Endothelial cell of umbilical vein (primary cell): Measurements from ENCODE around the gene RFPL4A. TPM values are rescaled to one million over a fixed set of nuclear protein-coding genes. Genes with fewer than 3 reads are reported as not detected.

Source experiments
- BruUV-seq: library from RNA; stranded (reverse); fragments of 400-500 nt; replicated peaks from 2 replicates; lab custom pipeline; 2021; lab: Mats Ljungman, UMichigan
- CTCF ChIA-PET: fragments of 300-600, 350-600 bp; sonication (Branson Sonifier 250); formaldehyde crosslinking; loops from one replicate; lab custom pipeline; 2021; ENCODE audit warnings: antibody characterized with exemption, inconsistent platforms; lab: Charles Lee
- POLR2A ChIA-PET: fragments of 300-600, 350-600 bp; sonication (Branson Sonifier 250); formaldehyde crosslinking; loops from one replicate; lab custom pipeline; 2021; ENCODE audit warnings: antibody characterized with exemption, inconsistent platforms; lab: Charles Lee
- DNase-seq: peaks from one replicate; pipeline ENCODE4 v3.0.0-alpha.2; 2011; ENCODE audit warnings: low read depth, low spot score
- FAIRE-seq: peaks from 2 replicates; lab custom pipeline; 2011; peaks lifted over from hg19 to GRCh38; lab: Jason Lieb, UNC
- H2AFZ ChIP-seq: 2 replicates; pipeline ENCODE4 v1.6.0; 2012; ENCODE audit warnings: low read depth, low read length, control low read depth, inconsistent platforms
- H3K27ac ChIP-seq: 2 replicates; pipeline ENCODE4 v1.5.1; 2011; ENCODE audit warnings: low read depth, mild to moderate bottlenecking, control low read depth, low read length, moderate library complexity; ENCODE audit not compliant: insufficient read depth
- H3K27me3 ChIP-seq, 2 experiments: 2 replicates each; pipeline versions ENCODE4 v1.6.0 to v1.6.1; 2011; ENCODE audit warnings: low read length in 2 of 2, mixed read lengths in 1 of 2; ENCODE audit not compliant: control insufficient read depth in 2 of 2, insufficient read depth in 2 of 2
- H3K36me3 ChIP-seq, 2 experiments: 2 replicates in 1 of 2; 3 replicates in 1 of 2; pipeline ENCODE4 v1.5.1; 2011; ENCODE audit warnings: low read length in 2 of 2, mild to moderate bottlenecking in 1 of 2, moderate library complexity in 1 of 2; ENCODE audit not compliant: control insufficient read depth in 2 of 2, insufficient read depth in 2 of 2; ENCODE audit errors: extremely low read depth in 1 of 2
- H3K4me1 ChIP-seq: 3 replicates; pipeline ENCODE4 v1.5.1; 2011; ENCODE audit warnings: mild to moderate bottlenecking, low read length; ENCODE audit not compliant: control insufficient read depth, insufficient read depth; ENCODE audit errors: extremely low read depth
- H3K4me2 ChIP-seq: 2 replicates; pipeline ENCODE4 v1.6.1; 2011; ENCODE audit warnings: low read length, control low read depth, mixed read lengths; ENCODE audit not compliant: insufficient read depth
- H3K4me3 ChIP-seq, 3 experiments: fragments of 200-600 bp in 1 of 3; sonication (generic), shearing (Covaris generic) in 1 of 3; replicated peaks in 1 of 3; 2 replicates each; pipeline ENCODE4 v1.5.1; 2011 to 2016; ENCODE audit warnings: control low read depth in 3 of 3, low read length in 3 of 3, mild to moderate bottlenecking in 2 of 3, inconsistent platforms in 1 of 3, low read depth in 1 of 3, moderate library complexity in 1 of 3; ENCODE audit not compliant: insufficient read depth in 1 of 3
- H3K79me2 ChIP-seq: 2 replicates; pipeline ENCODE4 v1.6.0; 2012; ENCODE audit warnings: low read length, inconsistent platforms; ENCODE audit not compliant: control insufficient read depth, insufficient read depth
- H3K9ac ChIP-seq: replicated peaks from 2 replicates; pipeline ENCODE3; 2011; ENCODE audit warnings: low read length, control low read depth; ENCODE audit not compliant: insufficient read depth; ENCODE audit errors: extremely low read depth
- H3K9me1 ChIP-seq: replicated peaks from 3 replicates; pipeline ENCODE4 v1.6.0; 2011; ENCODE audit warnings: mild to moderate bottlenecking, low read length; ENCODE audit not compliant: control insufficient read depth, insufficient read depth; ENCODE audit errors: extremely low read depth
- H3K9me3 ChIP-seq: replicated peaks from 2 replicates; pipeline ENCODE4 v1.5.1; 2012; ENCODE audit warnings: low read length, inconsistent platforms; ENCODE audit not compliant: control insufficient read depth, insufficient read depth
- H4K20me1 ChIP-seq: replicated peaks from 2 replicates; pipeline ENCODE3; 2011; ENCODE audit warnings: mild to moderate bottlenecking, low read length; ENCODE audit not compliant: control insufficient read depth, insufficient read depth; ENCODE audit errors: extremely low read depth
- EZH2 ChIP-seq: IDR thresholded peaks from 2 replicates; pipeline ENCODE4 v1.6.1; 2012; ENCODE audit warnings: borderline replicate concordance, low read depth, mild to moderate bottlenecking, moderate library complexity, low read length, inconsistent platforms; ENCODE audit not compliant: severe bottlenecking
- FOS ChIP-seq: IDR thresholded peaks from 2 replicates; pipeline ENCODE4 v1.6.1; 2011; ENCODE audit warnings: mild to moderate bottlenecking, low read length, moderate library complexity, borderline replicate concordance; ENCODE audit not compliant: insufficient read depth
- GATA2 ChIP-seq: IDR thresholded peaks from 2 replicates; pipeline ENCODE4 v1.7.0; 2011; ENCODE audit warnings: low read depth, mild to moderate bottlenecking, moderate library complexity, mixed read lengths, low read length; ENCODE audit not compliant: insufficient read length, insufficient read depth
- JUN ChIP-seq: IDR thresholded peaks from 2 replicates; pipeline ENCODE4 v1.6.1; 2011; ENCODE audit warnings: borderline replicate concordance, low read depth; ENCODE audit not compliant: insufficient read length, insufficient read depth
- MYC ChIP-seq: IDR thresholded peaks from one replicate; pipeline ENCODE4 v1.6.1; 2011; ENCODE audit warnings: mild to moderate bottlenecking, low read depth, low read length
- POLR2A ChIP-seq: IDR thresholded peaks from 2 replicates; pipeline ENCODE4 v1.6.1; 2012; ENCODE audit warnings: low read depth, mild to moderate bottlenecking, control low read depth, low read length
- POLR2AphosphoS5 ChIP-seq: IDR thresholded peaks from 2 replicates; pipeline ENCODE4 v1.6.1; 2012; ENCODE audit warnings: low read depth, mild to moderate bottlenecking, control low read depth, low read length, moderate library complexity; ENCODE audit not compliant: insufficient read depth
- dilution Hi-C: fragments of 300-500 bp; cut with MboI; formaldehyde crosslinking; loops from one replicate; pipeline ENCODE4 v1.15.0; 2019; ENCODE audit warnings: low sequenced_read_pairs; ENCODE audit not compliant: extremely low pct_ligation_motif_present
- intact Hi-C: fragments of 100-400 bp; cut with micrococcal nuclease; formaldehyde crosslinking; loops from one replicate; pipeline ENCODE4 v1.10.0; 2022
- polyA plus RNA-seq, 4 experiments: library from polyadenylated mRNA; depleted of rRNA in 3 of 4; stranded (reverse) in 3 of 4; unstranded in 1 of 4; fragments of >200 nt; gene quantifications; 2 replicates each; pipeline versions ENCODE4 v1.2.1 to v1.2.3, GENCODE V29; 2011 to 2012; ENCODE audit warnings: missing spikeins in 1 of 4
- total RNA-seq: library from RNA; stranded (reverse); gene quantifications from 2 replicates; pipeline ENCODE4 v1.2.3, GENCODE V29; 2021
- TF ChIP-seq, protein P1 (sequence below), 2 donors: IDR thresholded peaks; 1 replicate in 1 of 2; 2 replicates in 1 of 2; pipeline ENCODE4 v1.5.1; 2011; ENCODE audit warnings: low read length in 2 of 2, mild to moderate bottlenecking in 2 of 2, moderate library complexity in 2 of 2, control low read depth in 1 of 2, inconsistent platforms in 1 of 2, low read depth in 1 of 2; ENCODE audit not compliant: insufficient read depth in 1 of 2; ENCODE audit errors: extremely low read depth in 1 of 2
- TF ChIP-seq, protein P2 (sequence below): IDR thresholded peaks from 2 replicates; pipeline ENCODE4 v1.6.1; 2011; ENCODE audit not compliant: insufficient read depth, insufficient read length

The RFPL4A gene
- total and polyA plus RNA-seq, 2 donors (not counting 3 experiments of a cell fraction or from before 2014, with no cell fraction given), result not detected

DNA sequence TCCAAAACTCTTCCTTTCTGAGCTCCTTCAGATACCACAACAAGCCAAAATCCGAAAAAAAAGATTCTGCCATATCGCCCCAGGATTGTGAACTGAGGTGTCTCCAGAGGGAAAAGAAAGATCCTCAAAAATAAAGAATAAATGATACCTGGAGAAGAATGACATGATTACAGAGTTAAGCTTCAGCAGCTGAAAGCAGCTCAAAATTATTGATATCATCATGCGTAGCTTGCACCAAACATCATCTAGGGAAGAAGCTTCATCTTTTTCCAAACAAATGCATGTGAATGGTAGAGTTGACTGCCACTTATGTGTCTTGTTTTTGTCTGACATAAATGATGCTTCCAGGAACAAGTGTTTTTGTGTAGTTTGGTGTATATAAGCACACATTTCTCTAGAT lies 20.6 kb upstream of the RFPL4A start, which contains the start of gene NLRP9:
Gene NLRP9, minus strand, starts transcription at position 101 of the 400 bp plus-strand sequence. Its CDS starts 28 bp downstream, at position 73.
- TF ChIP-seq, protein P1, sequence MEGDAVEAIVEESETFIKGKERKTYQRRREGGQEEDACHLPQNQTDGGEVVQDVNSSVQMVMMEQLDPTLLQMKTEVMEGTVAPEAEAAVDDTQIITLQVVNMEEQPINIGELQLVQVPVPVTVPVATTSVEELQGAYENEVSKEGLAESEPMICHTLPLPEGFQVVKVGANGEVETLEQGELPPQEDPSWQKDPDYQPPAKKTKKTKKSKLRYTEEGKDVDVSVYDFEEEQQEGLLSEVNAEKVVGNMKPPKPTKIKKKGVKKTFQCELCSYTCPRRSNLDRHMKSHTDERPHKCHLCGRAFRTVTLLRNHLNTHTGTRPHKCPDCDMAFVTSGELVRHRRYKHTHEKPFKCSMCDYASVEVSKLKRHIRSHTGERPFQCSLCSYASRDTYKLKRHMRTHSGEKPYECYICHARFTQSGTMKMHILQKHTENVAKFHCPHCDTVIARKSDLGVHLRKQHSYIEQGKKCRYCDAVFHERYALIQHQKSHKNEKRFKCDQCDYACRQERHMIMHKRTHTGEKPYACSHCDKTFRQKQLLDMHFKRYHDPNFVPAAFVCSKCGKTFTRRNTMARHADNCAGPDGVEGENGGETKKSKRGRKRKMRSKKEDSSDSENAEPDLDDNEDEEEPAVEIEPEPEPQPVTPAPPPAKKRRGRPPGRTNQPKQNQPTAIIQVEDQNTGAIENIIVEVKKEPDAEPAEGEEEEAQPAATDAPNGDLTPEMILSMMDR (IDR thresholded peaks at IDR 0.05; ENCODE audit: extremely low read depth in 1 of 2, insufficient read depth in 1 of 2, low read depth in 1 of 2, low read length in 2 of 2), result no peak
- no peak for TF ChIP-seq GATA2
- no peak for TF ChIP-seq JUN
- no peak for TF ChIP-seq POLR2A
- TF ChIP-seq EZH2, result no peak
- TF ChIP-seq MYC, result no peak
- no peak for TF ChIP-seq FOS
- TF ChIP-seq, protein P2, sequence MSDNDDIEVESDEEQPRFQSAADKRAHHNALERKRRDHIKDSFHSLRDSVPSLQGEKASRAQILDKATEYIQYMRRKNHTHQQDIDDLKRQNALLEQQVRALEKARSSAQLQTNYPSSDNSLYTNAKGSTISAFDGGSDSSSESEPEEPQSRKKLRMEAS, result no peak
- TF ChIP-seq POLR2AphosphoS5, result no peak
- Histone ChIP-seq H3K9ac (no peak within 1 kb of the TSS), H3K4me2 (no peak within 1 kb of the TSS), H4K20me1 (no peaks in the 10 kb centered on the region), H3K4me1 (no peaks in the 10 kb centered on the region), H3K27me3 (no peaks in the 10 kb centered on the region), H3K9me3 (no peaks in the 10 kb centered on the region), H3K79me2 (no peaks in the 10 kb centered on the region), H3K4me3 (no peak within 1 kb of the TSS), H3K36me3 (no peaks in the 10 kb centered on the region), H2AFZ (no peak within 1 kb of the TSS), H3K27ac (no peak within 1 kb of the TSS), H3K9me1 (no peaks in the 10 kb centered on the region)
- ChIA-PET POLR2A (no interaction called here), CTCF (no interaction called here)
- DNase-seq (no peak), FAIRE-seq (no peak)
- intact Hi-C loops (no loop called here), dilution Hi-C loops (no loop called here)
- no TSS peak for BruUV-seq
